SH-SY5Y (cell line): ENCODE measurements around the gene HOXD3.

Source experiments
- GATA2 ChIP-seq: IDR thresholded peaks from 2 replicates; pipeline ENCODE4 v1.6.1; 2011; ENCODE audit warnings: mild to moderate bottlenecking, low read depth, low read length
- GATA3 ChIP-seq: IDR thresholded peaks from 2 replicates; pipeline ENCODE4 v1.6.1; 2011; ENCODE audit warnings: low read depth, mild to moderate bottlenecking, low read length, moderate library complexity

GRCh38 chr2:176199902-176200301, 42.8 kb downstream of the HOXD3 start:
- TF ChIP-seq GATA2 (no peak), GATA3 (no peak)
